ENCODE measurements around the gene KLHL29. TPM values are rescaled to one million over a fixed set of nuclear protein-coding genes. Genes with fewer than 3 reads are reported as not detected.
A peak's percentile ranks its signal among the peaks of the same experiment; 100 is the strongest.

Gene KLHL29
- total RNA-seq, 1 experiment from 2014 or later = 7.7 TPM

GRCh38 chr2:23756593-23757292, 371.8 kb downstream of the KLHL29 start:
- TF ChIP-seq POLR2AphosphoS5 (IDR thresholded peaks at IDR 0.05; ENCODE audit: low read depth, low read length) (no peak), TCF7L2 (IDR thresholded peaks at IDR 0.05; ENCODE audit: low read depth, low read length) (no peak), CTCF (IDR thresholded peaks at IDR 0.05) (no peak)
- H3K9me3 ChIP-seq (ENCODE audit: control insufficient read depth, insufficient read depth, low read depth, low read length) = no peaks in the 10 kb centered on the region
- H3K36me3 ChIP-seq (ENCODE audit: control insufficient read depth, insufficient read depth, low read length) = peaks cover 6% of the 10 kb centered on the region; the same call in 1 of the 2 replicates
- BruUV-seq (replicated peaks) = no TSS peak
- ChIA-PET CTCF (no interaction called here), POLR2A (no interaction called here)
- DNase-seq (ENCODE audit: low read depth, low spot score) (no peak), ATAC-seq (no peak)
- intact Hi-C loops (cut with micrococcal nuclease; ENCODE audit: unreplicated experiment) (no loop called here), in situ Hi-C loops (cut with HindIII; ENCODE audit: low pct_unique_long_range_greater_than_20kb, low sequenced_read_pairs) (no loop called here)
- no peaks in the 10 kb centered on the region for H3K27me3 ChIP-seq (ENCODE audit: control insufficient read depth, insufficient read depth, low read length)
- H3K27ac ChIP-seq (ENCODE audit: low read length) = no peak overlapping the region
- H3K4me1 ChIP-seq (ENCODE audit: control insufficient read depth, insufficient read depth, low read length) = no peaks in the 10 kb centered on the region
- H3K4me3 ChIP-seq (ENCODE audit: low read depth in 2 of 2, low read length in 2 of 2) = no peak overlapping the region

DNA sequence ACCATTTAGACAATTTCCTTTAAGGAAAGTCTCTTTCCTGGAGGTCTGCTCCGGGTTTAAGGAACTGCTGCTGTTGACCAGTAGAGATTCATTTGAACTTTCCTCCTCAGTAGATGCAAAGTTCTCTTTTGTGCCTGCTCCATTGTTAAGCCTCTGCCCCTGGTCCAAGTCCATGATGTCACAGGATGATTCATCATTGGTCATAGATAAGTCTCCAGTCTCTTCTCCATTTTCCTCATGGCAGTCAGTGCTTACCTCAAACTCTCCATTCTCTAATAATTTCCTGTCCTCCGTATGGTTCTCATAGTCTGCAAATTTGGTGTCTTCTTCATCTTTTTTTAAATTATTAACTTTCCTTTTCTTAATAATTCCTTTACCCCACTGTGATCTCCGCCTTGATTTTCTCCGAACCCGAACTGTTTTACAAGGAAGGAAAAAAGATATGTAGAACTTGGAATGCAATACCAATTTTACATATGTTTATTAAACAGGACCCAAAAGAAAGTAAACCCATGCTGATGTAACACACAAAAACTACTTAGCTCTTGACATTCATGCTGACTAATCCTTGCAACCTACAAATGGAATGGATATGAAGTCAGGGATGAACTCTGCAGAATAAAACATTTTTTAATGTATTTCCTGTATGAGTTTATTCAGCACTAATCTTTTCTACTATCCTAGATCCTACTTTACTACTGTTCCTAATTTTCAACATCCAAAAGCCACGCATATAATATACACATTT, 372.9 kb downstream of the KLHL29 start:
- intact Hi-C loops (cut with micrococcal nuclease; ENCODE audit: unreplicated experiment) (no loop called here), in situ Hi-C loops (cut with HindIII; ENCODE audit: low pct_unique_long_range_greater_than_20kb, low sequenced_read_pairs) (no loop called here)
- CTCF ChIA-PET = interaction anchor here (0.6 kb wide), 1 partner anchor 108 kb away, joined by 4 read pairs; no protein-coding TSS in a partner anchor
- TF ChIP-seq POLR2AphosphoS5 (IDR thresholded peaks at IDR 0.05; ENCODE audit: low read depth, low read length) = no peak
- TF ChIP-seq SIN3A (IDR thresholded peaks at IDR 0.05; ENCODE audit: borderline replicate concordance, insufficient read depth, low read depth, low read length) = no peak
- TF ChIP-seq TCF7L2 (IDR thresholded peaks at IDR 0.05; ENCODE audit: low read depth, low read length) = no peak
- TF ChIP-seq CTCF (IDR thresholded peaks at IDR 0.05) = no peak
- no peak for TF ChIP-seq REST (IDR thresholded peaks at IDR 0.05; ENCODE audit: insufficient read depth in 1 of 2, low read depth in 2 of 2, low read length in 1 of 2)
- Histone ChIP-seq H3K36me3 (ENCODE audit: control insufficient read depth, insufficient read depth, low read length) (peaks cover 7% of the 10 kb centered on the region; the same call in 1 of the 2 replicates), H3K4me3 (ENCODE audit: low read depth in 2 of 2, low read length in 2 of 2) (no peak overlapping the region), H3K9me3 (ENCODE audit: control insufficient read depth, insufficient read depth, low read depth, low read length) (no peaks in the 10 kb centered on the region), H3K27me3 (ENCODE audit: control insufficient read depth, insufficient read depth, low read length) (no peaks in the 10 kb centered on the region), H3K27ac (ENCODE audit: low read length) (no peak overlapping the region), H3K4me1 (ENCODE audit: control insufficient read depth, insufficient read depth, low read length) (no peaks in the 10 kb centered on the region)
- ATAC-seq (peak; percentile 63; the same call in 1 of the 2 replicates), DNase-seq (ENCODE audit: low read depth, low spot score) (peak; percentile 42)
- POLR2A ChIA-PET = no interaction called here
- BruUV-seq (replicated peaks) = no TSS peak

All from Panc1 (cell line).